Superior temporal gyrus (tissue), 1 donor: Measurements from ENCODE around the gene FNDC5.

ENCODE experiments used
- DNase-seq: peaks from one replicate; pipeline ENCODE4 v3.0.0-alpha.2; 2016; ENCODE audit errors: extremely low spot score

FNDC5 gene

DNA sequence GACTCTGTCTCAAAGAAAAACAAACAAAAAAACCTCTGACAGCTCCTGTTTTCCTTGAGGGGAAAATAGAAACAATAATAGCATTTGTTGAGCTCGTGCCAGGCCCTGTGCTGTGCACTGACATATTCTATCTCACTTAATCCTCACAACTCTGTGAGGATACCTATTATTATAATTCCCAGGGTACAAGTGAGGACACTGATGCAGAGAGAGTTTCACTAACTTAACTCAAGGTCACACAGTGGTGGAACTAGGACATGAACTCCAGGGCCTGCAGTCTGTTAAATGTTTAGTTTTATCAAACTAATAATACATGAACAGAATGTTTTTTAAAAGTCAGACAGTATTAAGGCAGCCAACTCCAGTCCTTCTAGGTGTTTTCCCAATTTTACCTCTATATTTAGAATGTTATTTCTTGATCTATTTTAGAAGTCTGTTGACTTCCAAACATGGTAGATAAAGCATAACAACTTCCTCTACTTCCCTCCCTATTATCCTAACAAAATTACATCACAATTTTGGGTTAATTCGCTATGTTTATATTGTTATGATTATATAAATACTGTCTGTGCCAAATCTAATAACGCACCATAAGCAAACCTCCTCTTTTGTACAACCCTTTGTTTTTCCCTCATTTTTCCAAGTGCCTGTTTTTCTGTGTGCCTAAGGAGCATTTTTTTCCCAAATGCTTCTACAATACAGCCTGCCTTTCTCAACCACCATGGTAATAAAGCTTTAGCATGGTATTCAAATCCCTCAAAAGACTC lies 4.9 kb downstream of the FNDC5 start:
- no peak for DNase-seq

DNA sequence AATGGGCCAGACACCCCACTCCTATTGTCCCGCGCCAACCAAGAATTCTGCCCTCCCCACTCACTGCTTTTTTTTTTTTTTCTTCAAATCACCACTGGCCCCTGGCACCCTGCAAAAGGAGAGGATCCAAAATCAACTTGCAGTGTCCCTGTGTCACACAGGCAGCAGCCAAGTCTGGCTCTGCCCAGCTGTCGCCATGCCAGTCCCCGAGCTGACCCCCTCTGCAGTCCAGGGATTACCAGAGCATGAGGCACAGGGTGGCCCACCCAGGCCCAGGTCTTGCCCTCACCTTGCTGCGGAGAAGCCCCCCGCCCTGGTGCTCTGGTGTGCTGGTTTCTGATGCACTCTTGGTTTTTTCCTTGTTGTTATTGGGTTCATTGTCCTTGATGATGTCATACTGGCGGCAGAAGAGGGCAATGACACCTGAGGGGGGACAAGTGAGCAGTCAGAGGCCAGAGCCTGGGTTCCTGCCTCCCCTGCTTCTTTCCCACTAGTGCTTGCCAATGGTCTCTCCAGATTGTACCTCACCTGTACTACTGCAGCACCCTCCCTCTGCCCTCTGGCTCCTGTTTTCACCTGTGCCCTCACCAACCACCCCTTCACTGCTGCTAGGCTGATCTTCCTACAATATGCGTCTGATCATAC lies 6.2 kb downstream of the FNDC5 start:
- DNase-seq = no peak

DNA sequence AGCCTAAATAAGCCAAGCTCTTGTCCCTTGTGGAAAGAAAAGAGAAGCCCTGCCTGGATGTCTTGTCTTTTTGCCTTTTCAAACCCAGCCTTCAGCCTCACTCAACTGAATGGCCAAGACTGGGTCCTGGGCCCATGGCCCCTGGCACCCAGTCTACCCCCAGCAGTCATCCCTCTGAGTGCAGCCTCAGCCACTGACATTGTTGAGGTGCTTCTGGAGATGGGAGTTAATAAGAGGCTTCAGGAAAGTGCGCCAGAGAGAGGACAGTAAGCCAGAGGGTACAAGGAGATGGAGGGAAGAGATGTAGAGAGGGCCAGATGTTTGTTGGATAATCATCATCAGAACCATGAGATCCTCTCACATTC lies 6.8 kb downstream of the FNDC5 start:
- no peak for DNase-seq

- no peak for DNase-seq
Measured at GRCh38 chr1:32863218-32863880, 7.4 kb downstream of the FNDC5 start.

DNA sequence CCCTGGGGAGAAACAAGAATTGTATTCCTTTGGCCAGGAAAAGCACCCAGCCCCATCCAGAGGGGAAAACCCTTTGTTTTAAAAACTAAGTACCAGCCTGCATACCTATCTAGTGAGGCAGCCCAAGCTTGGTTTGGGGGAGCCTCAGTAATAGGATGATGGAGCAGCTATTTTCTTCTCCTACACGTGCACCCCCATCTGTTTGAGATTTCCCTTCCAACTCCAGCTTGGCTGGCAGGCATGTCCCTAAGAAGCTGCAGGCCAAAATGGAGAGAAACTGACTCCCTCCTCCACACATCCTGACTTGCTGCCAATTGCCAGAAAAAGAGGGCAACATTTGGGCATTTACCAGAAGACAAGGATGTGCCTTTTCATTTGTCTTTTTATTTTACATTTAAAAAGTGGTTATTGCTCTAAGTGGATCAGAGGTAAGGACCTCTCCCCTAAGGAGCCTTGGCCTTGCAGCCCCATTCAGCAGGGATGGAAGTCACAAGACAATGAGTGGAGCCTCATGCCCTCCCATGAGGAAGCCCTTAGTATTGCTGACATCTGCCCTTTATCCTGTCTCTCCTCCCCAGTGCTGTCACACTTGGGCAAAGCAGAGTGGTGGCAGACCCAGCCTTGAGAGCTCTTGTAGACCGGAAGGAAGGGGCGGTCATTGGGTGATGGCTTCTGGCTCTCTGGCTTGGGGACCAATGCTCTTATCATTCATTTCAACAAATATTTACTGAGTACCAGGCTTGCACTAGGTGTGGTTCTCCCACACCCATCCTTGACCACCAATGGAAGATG lies 8.6 kb downstream of the FNDC5 start:
- peak; percentile 70 for DNase-seq

GRCh38 chr1:32860566-32860965 lies 10.1 kb downstream of the FNDC5 start:
- no peak for DNase-seq

DNA sequence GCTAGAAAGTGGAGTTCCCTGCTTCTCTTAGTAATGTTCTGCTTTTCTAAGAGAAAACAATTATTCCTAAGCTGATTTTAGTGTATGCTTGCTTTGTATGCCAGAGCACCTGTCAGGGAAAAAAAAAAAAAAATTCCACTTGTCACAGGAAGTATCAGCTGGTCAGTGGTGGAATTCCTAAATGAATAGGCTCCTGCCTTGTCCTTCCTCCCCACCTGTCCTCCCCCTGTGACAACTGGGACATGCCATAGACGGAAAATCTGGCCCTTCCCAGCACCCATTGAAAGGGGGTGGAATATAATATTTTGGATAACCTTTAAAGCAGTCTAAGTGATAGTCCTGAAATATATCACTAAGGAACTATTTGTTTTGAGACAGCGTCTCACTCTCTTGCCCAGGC lies 10.8 kb downstream of the FNDC5 start:
- no peak for DNase-seq

DNA sequence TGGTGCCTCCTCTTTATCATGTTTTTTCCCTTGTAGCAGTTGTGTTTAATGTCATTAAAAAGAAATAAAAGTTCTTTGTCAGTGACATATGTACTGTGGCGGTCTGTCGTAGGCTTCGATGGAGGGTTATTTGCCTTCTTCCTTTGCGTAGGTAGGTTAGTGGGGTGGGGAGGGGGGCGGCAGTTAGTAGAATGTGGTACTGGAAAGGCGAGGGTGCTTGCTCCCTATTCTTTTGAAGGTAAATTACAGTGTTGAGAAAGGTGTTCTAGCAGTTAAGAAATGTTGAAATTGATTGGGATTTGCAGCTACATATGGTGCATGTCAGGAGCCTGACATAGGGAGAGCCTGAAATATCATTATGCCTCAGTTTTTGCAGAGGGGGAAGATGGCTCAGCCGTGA lies 11.9 kb downstream of the FNDC5 start:
- no peak for DNase-seq

- no peak for DNase-seq
Measured at GRCh38 chr1:32858136-32858535, 12.6 kb downstream of the FNDC5 start.

DNA sequence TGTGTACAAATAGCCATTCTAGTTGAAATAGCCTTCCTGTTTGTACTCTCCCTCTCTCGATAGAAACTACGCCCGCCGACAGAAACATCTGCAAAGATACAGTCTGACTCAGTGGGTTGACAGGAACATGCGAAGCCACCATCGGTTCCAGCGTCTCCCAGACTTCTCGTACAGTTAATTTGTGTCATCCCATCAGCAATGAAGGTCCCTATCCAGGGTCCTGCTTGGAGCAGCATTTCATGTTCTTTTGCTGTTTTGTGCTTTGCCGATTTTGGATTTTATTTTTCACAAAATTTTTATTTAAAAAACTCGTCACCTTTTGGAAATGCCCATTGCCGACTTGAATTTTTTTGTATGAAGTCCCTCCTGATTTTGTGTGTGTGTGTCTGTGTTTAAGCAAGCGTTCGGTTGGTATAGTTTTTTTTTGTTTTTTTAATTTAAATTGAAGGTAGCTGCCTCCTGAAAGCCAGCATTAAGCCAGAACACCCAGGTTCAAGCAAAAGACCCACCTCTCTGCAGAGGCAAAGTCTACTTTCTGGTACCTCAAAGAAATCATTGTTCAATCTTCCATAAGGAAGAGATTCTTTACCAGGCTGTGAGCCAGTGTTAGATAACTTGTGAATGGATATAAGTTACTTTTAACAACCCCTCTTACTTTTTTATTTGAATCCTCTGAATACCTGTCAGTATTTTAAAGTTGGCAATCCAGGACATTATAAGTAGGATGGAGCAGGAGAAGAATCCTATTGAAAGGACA lies 14.7 kb downstream of the FNDC5 start:
- no peak for DNase-seq

DNA sequence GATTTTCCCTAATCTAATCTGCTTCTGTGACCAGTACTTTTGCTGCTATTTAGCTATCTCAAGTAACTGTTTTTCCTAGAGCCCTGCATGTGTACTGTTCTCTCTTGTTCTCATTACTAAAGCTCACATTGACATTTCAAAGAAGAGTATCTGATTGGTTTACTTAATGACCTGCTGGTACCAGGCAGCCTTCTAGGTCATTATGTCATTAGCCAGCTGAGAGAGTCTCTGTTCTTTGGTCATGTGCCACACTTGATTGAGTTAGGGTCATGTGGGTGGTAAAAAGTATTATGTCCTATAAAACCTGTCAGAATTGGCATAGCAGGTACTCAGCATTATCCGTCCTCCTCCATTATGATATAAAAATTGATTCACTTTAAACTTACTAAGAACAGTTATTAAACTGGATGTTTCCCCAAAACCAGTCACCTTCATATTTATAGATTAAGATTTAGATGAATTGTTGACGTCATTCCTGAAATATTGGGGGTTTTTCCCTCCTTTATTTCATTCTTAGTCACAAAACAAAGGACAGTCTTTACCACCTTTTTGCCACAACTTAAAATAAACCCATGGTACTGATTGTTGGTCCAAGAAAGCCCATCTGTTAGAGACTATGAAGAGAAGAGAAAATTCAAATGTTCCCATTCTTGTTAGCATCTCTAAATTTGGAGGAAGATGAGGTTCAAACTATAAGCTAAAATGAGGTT lies 22.2 kb downstream of the FNDC5 start:
- no peak for DNase-seq

GRCh38 chr1:32831878-32832277 lies 38.8 kb downstream of the FNDC5 start:
- DNase-seq = no peak

GRCh38 chr1:32830092-32830852 lies 40.4 kb downstream of the FNDC5 start:
- no peak for DNase-seq

- peak; percentile 71 for DNase-seq
Measured at GRCh38 chr1:32828341-32828740, 42.4 kb downstream of the FNDC5 start.

DNA sequence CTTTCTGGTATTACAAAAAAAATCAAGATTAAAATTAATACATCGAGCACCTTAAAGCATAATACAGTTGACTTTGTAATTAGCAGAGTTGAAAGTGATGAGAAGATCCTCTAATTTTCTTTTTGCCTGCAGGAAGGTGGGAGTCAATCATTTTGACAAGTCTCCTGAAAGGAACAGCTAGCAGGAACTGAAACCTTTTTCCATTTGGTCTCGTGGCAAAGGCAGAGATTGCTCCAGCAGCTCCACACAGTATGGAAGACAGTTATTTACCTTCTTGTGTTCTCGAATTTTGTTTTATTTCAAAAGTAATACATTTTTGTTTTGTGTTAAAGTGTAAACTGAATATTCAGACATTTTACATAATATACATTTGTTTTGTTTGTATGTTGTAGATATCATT lies 45.5 kb downstream of the FNDC5 start:
- DNase-seq = no peak

DNA sequence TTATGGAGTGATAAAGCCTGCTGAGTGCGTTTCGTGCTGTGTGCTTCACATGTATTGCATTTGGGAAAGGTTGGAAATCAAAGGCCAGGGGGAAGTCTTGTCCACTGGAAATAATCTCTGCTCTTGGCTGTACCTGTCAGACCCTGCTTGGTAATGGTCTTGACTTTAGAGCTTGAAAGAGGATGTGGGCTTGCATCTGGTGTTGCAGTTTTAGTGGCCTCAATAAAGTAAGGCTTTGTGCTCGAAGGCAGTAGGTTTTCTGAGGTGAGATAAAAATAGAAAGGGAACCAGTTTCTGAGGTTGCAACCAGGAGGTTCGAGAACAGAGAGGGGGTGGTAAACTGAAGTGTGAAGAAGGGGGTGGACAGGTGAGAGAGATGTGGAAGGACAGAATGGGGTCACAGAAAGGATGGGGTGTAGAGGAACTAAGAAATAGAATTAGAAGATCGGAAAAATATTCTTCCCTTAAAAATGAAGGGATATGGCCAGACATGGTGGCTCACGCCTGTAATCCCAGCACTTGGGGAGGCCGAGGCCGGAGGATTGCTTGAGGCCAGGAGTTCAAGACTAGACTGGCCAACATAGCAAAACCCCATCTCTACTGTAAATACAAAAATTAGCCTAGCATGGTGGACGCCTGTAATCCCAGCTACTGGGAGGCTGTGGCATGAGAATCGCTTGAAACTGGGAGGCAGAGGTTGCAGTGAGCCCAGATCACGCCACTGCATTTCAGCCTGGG lies 51.7 kb downstream of the FNDC5 start:
- DNase-seq = no peak

DNA sequence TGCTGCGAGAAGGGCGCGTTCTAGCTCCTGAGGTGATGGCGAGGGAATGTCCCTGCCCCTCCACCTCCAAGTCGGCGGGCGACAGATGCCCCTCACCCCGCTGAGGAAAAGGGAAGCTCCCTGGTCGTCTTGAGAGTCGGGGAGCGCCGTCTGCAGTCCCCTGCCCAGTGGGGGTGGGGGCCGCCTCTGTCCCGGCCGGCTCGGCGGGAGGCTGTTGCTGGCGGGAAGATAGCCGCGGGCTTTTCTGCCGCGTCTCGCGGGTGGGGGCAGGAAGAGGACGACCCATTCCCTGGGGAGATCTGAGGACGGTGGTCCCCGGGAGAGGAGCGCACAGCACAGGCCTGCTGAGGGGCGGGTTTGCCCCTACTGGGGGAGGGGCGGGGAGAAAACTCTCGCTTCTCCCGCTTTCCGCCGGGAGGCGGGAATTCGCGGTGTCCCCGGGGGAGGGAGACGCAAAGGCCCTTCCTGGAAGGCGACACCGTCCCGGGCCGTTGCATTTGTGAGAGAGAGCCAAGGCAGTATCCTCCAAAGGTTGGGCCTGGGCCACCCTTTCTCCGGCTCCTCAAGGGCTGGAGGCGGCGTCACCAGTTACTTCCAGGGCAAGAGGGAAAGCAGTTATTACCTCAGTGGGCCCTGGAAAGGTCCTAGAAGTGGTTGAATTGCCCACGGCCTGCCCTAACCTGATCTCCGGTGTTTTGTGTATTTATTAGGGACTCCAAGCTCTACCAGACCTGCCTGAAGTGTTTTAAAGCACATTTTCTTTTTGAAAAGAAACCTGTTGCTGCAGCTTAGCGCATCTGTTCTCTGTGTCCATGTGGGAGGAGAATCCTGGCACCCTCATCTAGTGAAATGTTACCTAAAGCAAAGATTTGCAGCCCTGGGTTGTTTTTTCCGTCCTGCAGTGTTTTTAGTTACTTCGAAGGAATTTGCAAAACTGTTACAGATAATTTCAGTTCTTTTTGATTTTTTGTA lies 52.6 kb downstream of the FNDC5 start:
- peak; percentile 61 for DNase-seq

DNA sequence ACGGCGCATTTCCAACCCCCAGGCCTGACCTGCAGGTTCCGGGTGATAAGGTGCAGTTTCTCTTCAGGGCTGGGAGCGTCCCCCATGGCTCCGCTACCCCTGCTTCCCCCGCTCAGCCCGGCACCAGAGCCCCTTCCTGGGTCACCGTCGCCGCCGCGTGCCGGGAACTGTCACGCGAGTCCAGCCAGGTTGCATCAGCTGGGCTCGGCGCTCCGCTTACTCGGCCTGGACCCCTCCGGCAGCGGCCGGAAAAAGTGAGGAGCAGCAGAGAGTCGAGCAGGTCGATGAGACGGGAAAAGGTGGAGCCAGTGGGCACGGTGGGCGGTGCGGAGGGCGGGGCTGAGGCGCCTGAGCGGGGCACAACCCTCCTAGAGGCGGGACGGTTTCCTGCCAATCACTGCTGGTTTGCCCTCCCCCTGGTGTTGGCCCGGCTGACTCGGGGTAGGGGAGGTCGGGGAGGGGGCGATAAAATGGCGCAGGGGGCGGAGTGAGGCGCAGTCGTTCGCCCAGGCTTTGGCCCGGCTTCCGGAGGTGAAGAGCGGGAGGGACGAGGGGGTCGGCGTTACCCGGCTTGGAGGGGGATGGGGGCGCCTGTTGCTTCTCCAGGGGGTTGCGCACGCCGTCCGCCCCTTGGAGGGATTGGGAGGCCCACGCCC lies 53.4 kb downstream of the FNDC5 start, which contains the start of the genes S100PBP and YARS1:
TSS of gene S100PBP (plus strand) at position 495 of the 656 bp plus-strand sequence. CDS start 8,447 bp downstream, outside the sequence.
TSS of gene YARS1 (minus strand) at position 200 of the 656 bp plus-strand sequence. CDS start at position 86, 114 bp downstream.
- DNase-seq = peak; percentile 98
